T-helper 22 cell (primary cell): ENCODE measurements around the gene SART3.
"Not testable (repeated sequence)": the region's sequence is repeated elsewhere in the genome, so short reads cannot be mapped to it uniquely, and the experiment has no call there.

Experiments
- DNase-seq: peaks from one replicate; pipeline ENCODE4 v3.0.0-alpha.2; 2020; ENCODE audit warnings: low read depth

The SART3 gene

DNA sequence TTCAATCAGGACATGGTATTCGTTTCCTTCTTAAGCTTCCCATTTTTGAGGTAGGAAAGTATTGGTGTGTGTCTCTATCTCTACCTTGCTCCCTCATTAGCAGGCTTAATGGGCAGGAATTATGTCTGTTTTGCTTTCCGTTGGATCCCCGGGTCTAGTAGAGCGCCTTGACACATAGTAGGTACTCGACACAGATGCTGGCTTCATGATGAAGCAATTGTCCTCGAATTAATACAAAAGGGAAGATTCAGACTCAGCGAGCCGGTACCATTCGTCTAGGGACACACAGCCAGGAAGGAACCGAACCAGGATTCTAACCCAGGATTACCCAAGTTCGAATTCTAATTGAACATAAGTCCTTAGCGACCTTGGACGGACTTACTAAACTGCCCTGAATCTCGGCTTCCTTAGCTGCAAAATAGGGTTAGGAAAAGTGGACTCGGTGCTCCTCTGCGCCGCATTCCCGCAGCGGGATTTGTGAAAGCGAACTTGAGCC lies 927 bp upstream of the SART3 start:
- DNase-seq = no peak

DNA sequence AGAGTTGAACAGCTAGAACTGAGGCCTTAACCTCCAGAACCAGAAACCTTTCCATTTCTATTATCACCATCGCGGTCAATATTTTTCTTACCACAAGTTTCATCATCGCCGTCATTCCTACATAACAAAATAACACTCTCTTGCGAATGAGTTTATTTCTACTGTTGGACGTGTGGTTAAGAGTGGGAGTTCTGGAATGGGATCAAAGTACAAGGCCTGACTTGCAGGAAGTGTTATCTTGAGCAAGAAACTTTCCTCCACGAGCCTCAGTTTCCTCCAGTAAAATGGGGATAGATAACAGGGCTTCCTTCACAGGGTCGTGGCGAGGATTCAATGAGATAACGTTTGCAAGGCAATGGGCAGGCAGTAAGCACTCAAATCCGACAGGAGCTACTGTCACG lies 652 bp downstream of the SART3 start:
- no peak for DNase-seq

DNA sequence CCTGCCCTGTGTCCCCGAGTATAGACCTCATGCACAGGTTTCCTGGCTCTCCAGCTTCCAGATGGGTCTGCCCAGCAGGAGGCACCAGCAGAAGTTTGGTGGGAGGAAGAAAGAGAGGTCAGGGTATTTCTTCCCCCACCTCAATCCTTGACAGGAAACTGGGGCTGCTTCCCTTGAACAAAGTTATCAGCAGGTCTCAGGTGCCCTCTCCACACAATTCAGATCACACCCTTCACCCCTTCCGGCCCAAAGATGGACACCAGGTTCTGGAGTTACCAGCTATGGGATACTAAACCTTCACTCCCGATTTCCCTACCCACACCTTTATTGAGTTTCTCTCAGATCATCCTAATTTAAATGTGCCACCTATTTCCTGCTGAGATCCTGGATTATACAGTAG lies 1.2 kb downstream of the SART3 start:
- no peak for DNase-seq

- DNase-seq = no peak
These were observed 1.8 kb downstream of the SART3 start for GRCh38 chr12:108559007-108559655.

- DNase-seq = not testable (repeated sequence)
These were observed 5.6 kb downstream of the SART3 start for GRCh38 chr12:108555383-108555782.

- DNase-seq = no peak
These were observed 7.2 kb downstream of the SART3 start for GRCh38 chr12:108553799-108554198.

DNA sequence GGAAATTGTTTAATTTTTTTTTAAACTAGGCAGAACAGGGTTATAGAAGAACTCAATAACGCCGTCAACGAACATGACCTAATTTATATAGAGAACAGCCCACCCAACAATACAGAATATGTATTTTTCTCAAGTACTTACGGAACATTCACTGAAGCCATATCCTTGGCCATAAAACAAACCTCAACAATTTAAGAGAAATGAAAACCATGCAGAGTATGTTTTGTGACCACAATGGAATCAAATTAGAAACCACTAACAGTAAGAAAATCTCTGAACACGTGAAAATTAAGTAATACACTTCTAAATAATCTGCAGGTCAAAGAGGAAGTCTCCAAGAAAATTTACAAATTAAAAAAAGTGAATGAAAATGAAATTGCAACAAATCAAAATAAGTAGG lies 9.4 kb downstream of the SART3 start:
- no peak for DNase-seq

DNA sequence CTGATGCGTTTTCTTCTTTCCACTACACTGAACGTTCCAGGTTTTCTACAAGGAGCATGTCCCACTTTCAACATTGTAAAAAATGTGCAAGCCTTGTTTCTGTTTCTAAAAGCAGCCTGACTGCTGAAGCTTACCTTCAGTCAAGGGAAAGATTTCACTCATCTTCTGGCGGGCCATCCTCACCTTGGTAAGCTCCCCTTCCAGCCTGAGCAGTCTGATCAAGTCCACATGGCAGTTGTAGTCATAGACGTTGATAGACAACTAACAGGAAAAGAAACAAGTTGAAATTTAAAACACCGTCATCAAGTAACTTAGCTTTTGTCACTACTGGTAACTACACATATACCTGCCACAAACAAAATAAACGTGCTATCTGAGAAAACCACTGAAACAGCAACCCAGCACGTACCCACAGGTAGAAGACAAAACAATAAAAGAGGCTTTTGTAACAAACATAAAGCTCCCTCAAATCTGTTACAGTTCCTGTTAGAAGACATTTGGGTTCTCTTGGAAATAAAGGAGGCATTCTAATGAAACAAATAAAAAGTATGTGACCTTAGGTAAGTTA lies 11.9 kb downstream of the SART3 start:
- no peak for DNase-seq

DNA sequence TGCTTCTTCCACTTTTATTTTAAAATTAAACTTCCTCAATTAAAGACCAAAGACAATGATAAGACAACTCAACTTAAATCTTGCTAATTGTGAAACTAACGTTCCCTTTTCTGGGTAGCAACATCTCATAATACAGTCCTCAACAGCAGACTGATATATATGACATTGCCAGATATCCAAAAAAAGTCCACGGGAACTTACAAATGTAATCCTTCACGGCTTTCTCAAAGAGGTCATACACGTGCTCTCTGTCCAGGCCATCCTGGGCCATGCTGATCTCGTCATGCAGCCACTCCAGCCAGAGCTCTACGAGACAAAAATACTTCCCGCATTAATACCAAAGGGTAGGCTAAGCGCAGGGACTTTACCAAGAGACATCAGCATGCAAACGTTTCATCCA lies 13.3 kb downstream of the SART3 start:
- DNase-seq = no peak

DNA sequence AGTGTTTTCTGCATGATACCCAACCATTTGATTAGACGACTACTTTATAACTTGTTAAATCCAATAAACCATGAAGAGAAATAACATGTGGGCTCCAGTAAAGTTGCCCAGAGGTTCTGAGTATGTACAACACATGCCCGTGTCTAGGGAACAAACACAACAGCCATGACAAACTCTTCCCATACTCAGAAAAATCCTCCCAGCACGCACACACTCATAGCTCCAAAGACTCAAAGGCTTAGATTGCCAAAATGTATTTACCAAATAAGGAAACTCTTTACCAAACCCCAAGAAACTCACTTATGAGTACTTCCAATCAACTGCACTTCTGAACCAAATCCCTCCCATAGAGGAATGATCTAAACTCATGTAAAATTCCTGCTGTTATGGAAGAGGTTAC lies 17.3 kb downstream of the SART3 start:
- no peak for DNase-seq

GRCh38 chr12:108542320-108542719 lies 18.7 kb downstream of the SART3 start:
- DNase-seq = no peak

GRCh38 chr12:108538616-108539195 lies 22.3 kb downstream of the SART3 start:
- DNase-seq = no peak

DNA sequence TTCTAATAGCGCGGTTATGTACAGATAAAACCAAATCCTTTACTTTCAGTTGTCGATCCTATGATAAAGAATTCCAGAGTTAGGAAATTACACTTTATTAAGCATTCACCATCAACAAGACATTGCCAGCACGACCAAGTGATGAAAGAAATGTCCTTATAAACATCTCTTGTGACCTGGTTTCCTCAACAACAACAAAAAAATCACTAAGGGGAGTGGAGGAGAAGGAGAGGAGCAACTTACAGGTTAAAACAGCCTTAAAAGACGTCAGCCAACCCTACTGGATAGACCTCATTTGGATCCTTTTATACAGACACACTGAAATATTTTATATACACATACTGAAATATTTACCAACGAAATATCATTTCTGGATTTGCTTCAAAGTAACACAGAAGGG lies 22.8 kb downstream of the SART3 start:
- no peak for DNase-seq

GRCh38 chr12:108531929-108532848 lies 28.8 kb downstream of the SART3 start:
- DNase-seq = no peak

GRCh38 chr12:108530161-108530560 lies 30.8 kb downstream of the SART3 start:
- DNase-seq = no peak

DNA sequence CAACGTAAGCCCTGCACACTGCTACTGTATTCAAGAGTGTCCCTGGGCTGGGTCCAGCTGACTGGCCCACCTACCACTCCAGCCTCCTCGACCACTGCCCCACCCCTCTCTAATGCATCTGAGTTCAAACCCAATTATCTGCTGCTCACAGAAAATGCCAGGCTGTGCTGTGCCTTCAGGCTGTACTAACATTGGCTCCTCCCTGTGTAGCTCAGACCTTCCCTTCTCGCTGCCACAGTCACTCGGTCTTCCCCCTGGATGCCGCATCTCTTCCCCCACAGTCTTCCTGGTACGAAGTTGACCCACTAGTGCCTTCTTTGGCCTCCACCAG lies 33.8 kb downstream of the SART3 start:
- no peak for DNase-seq

DNA sequence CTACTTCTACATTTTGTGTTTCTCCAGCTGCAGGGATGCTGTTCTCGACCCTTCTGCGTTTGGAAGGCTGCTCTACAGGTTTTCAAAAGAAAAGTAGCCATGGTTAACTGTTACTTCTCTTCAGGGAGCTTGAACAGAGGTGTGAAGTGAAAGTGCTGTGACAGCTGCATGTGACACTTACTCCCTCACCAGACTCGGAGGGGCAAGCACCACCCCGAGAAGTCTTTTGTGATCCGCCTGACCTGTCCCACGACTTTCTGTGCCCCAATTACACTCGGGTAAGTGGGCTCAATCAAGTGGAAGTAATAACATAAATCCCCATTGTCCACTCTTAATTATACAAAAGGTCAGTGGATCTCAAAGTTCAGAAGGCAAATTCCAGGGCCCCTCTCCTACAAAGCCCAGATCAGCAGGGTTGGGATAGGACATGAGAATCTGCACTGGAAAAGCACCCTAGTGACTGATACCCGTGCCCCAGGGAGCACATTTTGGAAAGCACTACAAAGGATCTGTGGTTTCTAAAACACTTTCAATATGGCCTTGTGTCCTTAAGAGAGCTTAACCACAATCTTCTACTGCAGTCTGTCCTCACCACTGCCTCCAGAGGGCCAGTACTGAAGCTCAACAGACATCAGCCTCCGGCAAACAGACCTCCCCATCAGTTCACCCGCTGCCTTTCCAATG lies 34.3 kb downstream of the SART3 start:
- DNase-seq = no peak

DNA sequence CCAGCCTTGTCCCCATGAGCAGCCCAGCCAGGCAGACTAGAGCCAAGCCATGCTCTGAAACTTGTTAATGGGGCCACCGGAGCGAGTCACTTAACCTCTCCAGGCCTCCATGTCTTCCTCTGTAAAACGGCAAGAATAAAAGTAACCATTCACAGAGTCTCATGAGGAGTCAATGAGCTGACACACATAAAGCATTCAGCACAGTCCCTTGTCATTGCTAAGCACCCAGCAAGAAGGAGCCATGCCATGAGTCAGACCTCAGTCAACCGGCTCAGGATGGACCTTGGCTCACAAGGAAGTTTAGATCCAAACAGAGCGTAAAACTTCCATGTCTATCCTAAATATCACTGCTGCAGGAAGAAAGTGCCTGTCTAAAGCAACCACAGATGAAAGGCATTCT lies 35.3 kb downstream of the SART3 start:
- DNase-seq = no peak

DNA sequence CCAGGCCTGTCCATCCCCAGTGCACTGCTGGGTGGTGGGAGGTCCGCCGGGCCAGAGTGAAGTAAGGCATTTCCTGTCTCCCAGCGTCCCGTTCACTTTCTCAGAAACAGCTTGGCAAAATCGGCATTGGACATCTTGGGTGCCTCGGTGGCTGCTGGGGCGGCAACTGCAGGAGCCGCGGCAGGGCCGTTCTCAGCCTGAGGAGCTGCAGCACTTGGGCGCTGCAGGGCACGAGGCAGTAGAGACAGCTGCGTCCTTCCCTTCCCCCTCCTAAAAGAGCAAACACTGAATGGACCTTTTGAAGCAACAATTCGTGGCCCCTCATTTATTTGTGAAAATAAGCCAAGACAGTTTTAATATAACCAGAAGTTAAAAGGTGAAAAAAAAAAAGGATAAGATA lies 37.6 kb downstream of the SART3 start:
- no peak for DNase-seq

DNA sequence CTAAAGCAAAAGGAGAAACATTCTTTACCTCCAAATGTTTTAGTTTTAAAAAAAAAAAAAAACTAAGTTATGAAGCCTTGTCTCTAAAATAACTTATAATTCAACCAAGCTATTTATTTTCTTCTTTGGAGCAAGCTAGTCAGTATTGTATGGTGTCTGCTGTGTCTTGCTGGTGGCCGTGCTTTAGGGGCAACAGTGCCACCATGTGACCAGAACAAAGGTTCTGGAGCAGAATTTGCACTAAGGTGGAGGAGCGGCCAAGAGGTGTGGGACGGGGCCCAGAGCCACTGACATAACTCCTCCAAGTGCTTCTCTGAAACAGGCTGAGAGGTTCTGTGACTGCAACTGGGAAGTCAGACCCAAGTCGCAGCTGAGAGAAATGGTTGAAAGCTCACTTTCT lies 41.4 kb downstream of the SART3 start:
- DNase-seq = no peak

- no peak for DNase-seq
These were observed 42.1 kb downstream of the SART3 start for GRCh38 chr12:108518716-108519496.
